IMR-90 (cell line): ENCODE measurements around the gene PPP1R16B. TPM values are rescaled to one million over a fixed set of nuclear protein-coding genes. Genes with fewer than 3 reads are reported as not detected.

Experiments used
- ATAC-seq: fragments of 200-7000 bp; cut with Tn5 transposase; 2 replicates; pipeline ENCODE4 v1.9.1; 2020; ENCODE audit warnings: low read depth, mild to moderate bottlenecking, moderate library complexity
- BruUV-seq: library from RNA; stranded (reverse); fragments of 400-500 nt; replicated peaks from 2 replicates; lab custom pipeline; 2021; lab: Mats Ljungman, UMichigan
- CTCF ChIA-PET: fragments of 300-600 bp; formaldehyde crosslinking; extraction: SDS; loops from one replicate; lab custom pipeline; 2021; ENCODE audit warnings: antibody characterized with exemption; lab: Yijun Ruan, JAX
- POLR2A ChIA-PET: fragments of 300-600 bp; sonication (Branson Sonifier 250); formaldehyde crosslinking; loops from one replicate; lab custom pipeline; 2022; ENCODE audit warnings: antibody characterized with exemption; ENCODE audit not compliant: unreplicated experiment; lab: Charles Lee
- DNase-seq: peaks from one replicate; pipeline ENCODE4 v3.0.0; 2013
- H2AFZ ChIP-seq: replicated peaks from 2 replicates; pipeline ENCODE3; 2013; ENCODE audit warnings: low read length, mild to moderate bottlenecking; ENCODE audit not compliant: poor library complexity
- H2AK5ac ChIP-seq: 2 replicates; pipeline ENCODE4 v1.6.1; 2013; ENCODE audit warnings: low read depth, low read length, inconsistent platforms
- H2AK9ac ChIP-seq: replicated peaks from 2 replicates; pipeline ENCODE3; 2013; ENCODE audit warnings: mild to moderate bottlenecking, low read depth, low read length, moderate library complexity; ENCODE audit not compliant: poor library complexity
- H2BK120ac ChIP-seq: 2 replicates; pipeline ENCODE4 v1.6.1; 2013; ENCODE audit warnings: low read depth, low read length, inconsistent platforms
- H2BK15ac ChIP-seq: 3 replicates; pipeline ENCODE4 v1.6.1; 2013; ENCODE audit warnings: low read depth, low read length, inconsistent platforms
- H2BK20ac ChIP-seq: 2 replicates; pipeline ENCODE4 v1.6.1; 2013; ENCODE audit warnings: low read depth, mild to moderate bottlenecking, inconsistent platforms, low read length, moderate library complexity
- H2BK5ac ChIP-seq: 2 replicates; pipeline ENCODE4 v1.6.1; 2013; ENCODE audit warnings: mild to moderate bottlenecking, low read depth, low read length, inconsistent platforms; ENCODE audit not compliant: poor library complexity, severe bottlenecking
- H3K14ac ChIP-seq: replicated peaks from 2 replicates; pipeline ENCODE4 v1.6.1; 2013; ENCODE audit warnings: low read depth, low read length, inconsistent platforms
- H3K18ac ChIP-seq: 2 replicates; pipeline ENCODE4 v1.6.1; 2013; ENCODE audit warnings: low read depth, low read length, control low read depth
- H3K23ac ChIP-seq: 2 replicates; pipeline ENCODE4 v1.6.1; 2013; ENCODE audit warnings: low read depth, low read length, inconsistent platforms
- H3K27ac ChIP-seq: 2 replicates; pipeline ENCODE4 v1.5.1; 2013; ENCODE audit warnings: mild to moderate bottlenecking, control low read depth, low read length; ENCODE audit not compliant: insufficient read depth
- H3K27me3 ChIP-seq: 2 replicates; pipeline ENCODE4 v1.6.1; 2013; ENCODE audit warnings: low read length; ENCODE audit not compliant: control insufficient read depth, insufficient read depth
- H3K36me3 ChIP-seq: 2 replicates; pipeline ENCODE4 v1.6.1; 2013; ENCODE audit warnings: low read length, mixed read lengths; ENCODE audit not compliant: control insufficient read depth, insufficient read depth
- H3K4ac ChIP-seq: 2 replicates; pipeline ENCODE4 v1.6.1; 2013; ENCODE audit warnings: low read depth, low read length, inconsistent platforms
- H3K4me1 ChIP-seq: 2 replicates; pipeline ENCODE4 v1.6.1; 2013; ENCODE audit warnings: low read length, mixed read lengths; ENCODE audit not compliant: control insufficient read depth, insufficient read depth
- H3K4me2 ChIP-seq: 2 replicates; pipeline ENCODE4 v1.6.1; 2013; ENCODE audit warnings: low read depth, mild to moderate bottlenecking, control low read depth, low read length, moderate library complexity
- H3K4me3 ChIP-seq: 2 replicates; pipeline ENCODE4 v1.5.1; 2013; ENCODE audit warnings: low read depth, mild to moderate bottlenecking, control low read depth, low read length, moderate library complexity; ENCODE audit not compliant: insufficient read depth
- H3K56ac ChIP-seq: 2 replicates; pipeline ENCODE4 v1.6.1; 2013; ENCODE audit warnings: low read length, inconsistent platforms; ENCODE audit not compliant: insufficient read depth; ENCODE audit errors: extremely low read depth
- H3K79me1 ChIP-seq, 2 experiments: 2 replicates each; pipeline ENCODE4 v1.6.1; 2013; ENCODE audit warnings: low read length in 2 of 2, inconsistent platforms in 1 of 2, low read depth in 1 of 2
- H3K9ac ChIP-seq: 2 replicates; pipeline ENCODE4 v1.6.1; 2013; ENCODE audit warnings: low read depth, low read length, control low read depth
- H3K9me1 ChIP-seq: 2 replicates; pipeline ENCODE4 v1.6.1; 2013; ENCODE audit warnings: low read length, inconsistent platforms; ENCODE audit not compliant: insufficient read depth
- H3K9me3 ChIP-seq: 2 replicates; pipeline ENCODE4 v1.6.1; 2013; ENCODE audit warnings: low read length; ENCODE audit not compliant: control insufficient read depth, insufficient read depth
- H4K20me1 ChIP-seq: 2 replicates; pipeline ENCODE4 v1.6.1; 2013; ENCODE audit warnings: low read length, inconsistent platforms; ENCODE audit not compliant: insufficient read depth
- H4K5ac ChIP-seq: 2 replicates; pipeline ENCODE4 v1.6.1; 2013; ENCODE audit warnings: mild to moderate bottlenecking, low read depth, low read length, control low read depth
- H4K8ac ChIP-seq, 2 experiments: 2 replicates each; pipeline ENCODE4 v1.6.1; 2013; ENCODE audit warnings: low read depth in 2 of 2, low read length in 2 of 2, control low read depth in 1 of 2, inconsistent platforms in 1 of 2
- H4K91ac ChIP-seq: 2 replicates; pipeline ENCODE4 v1.6.1; 2013; ENCODE audit warnings: low read depth, low read length, inconsistent platforms; ENCODE audit not compliant: insufficient read depth
- CEBPB ChIP-seq: IDR thresholded peaks from 2 replicates; pipeline ENCODE4 v1.6.1; 2012; ENCODE audit warnings: low read depth, low read length, improper control_type of control experiment
- CHD1 ChIP-seq: IDR thresholded peaks from 2 replicates; pipeline ENCODE4 v1.6.1; 2012; ENCODE audit warnings: low read depth, low read length, improper control_type of control experiment
- FOS ChIP-seq: fragments of 150-350 bp; IDR thresholded peaks from 2 replicates; pipeline ENCODE4 v1.6.1; 2016; ENCODE audit warnings: low read depth, low read length
- MAFK ChIP-seq: IDR thresholded peaks from 2 replicates; pipeline ENCODE4 v1.6.1; 2012; ENCODE audit warnings: low read depth, low read length, improper control_type of control experiment
- MXI1 ChIP-seq: IDR thresholded peaks from 2 replicates; pipeline ENCODE4 v1.6.1; 2012; ENCODE audit warnings: low read depth, mild to moderate bottlenecking, low read length, moderate library complexity, borderline replicate concordance
- NFE2L2 ChIP-seq: fragments of 150-350 bp; IDR thresholded peaks from 2 replicates; pipeline ENCODE4 v1.6.1; 2016; ENCODE audit warnings: low read depth, mild to moderate bottlenecking, low read length
- POLR2A ChIP-seq: IDR thresholded peaks from 2 replicates; pipeline ENCODE4 v1.6.1; 2012; ENCODE audit warnings: mild to moderate bottlenecking, low read depth, low read length
- RAD21 ChIP-seq: IDR thresholded peaks from 2 replicates; pipeline ENCODE4 v1.6.1; 2012; ENCODE audit warnings: low read length, improper control_type of control experiment
- RCOR1 ChIP-seq: IDR thresholded peaks from 2 replicates; pipeline ENCODE4 v1.6.1; 2012; ENCODE audit warnings: mild to moderate bottlenecking, low read length, improper control_type of control experiment; ENCODE audit not compliant: insufficient replicate concordance
- RFX5 ChIP-seq: IDR thresholded peaks from 2 replicates; pipeline ENCODE4 v1.8.0; 2012; ENCODE audit warnings: low read depth, mild to moderate bottlenecking, low read length, moderate library complexity
- WGBS, 2 experiments: methylation state at CpG; one replicate each; pipeline versions ENCODE4 v1.1.5 to v1.1.7; 2013; ENCODE audit warnings: missing lambda C conversion rate in 2 of 2; ENCODE audit not compliant: insufficient read length in 1 of 2; ENCODE audit errors: extremely low coverage in 2 of 2; 5-methylcytosine and 5-hydroxymethylcytosine counted together
- dilution Hi-C: fragments of 300-500 bp; cut with HindIII; formaldehyde crosslinking; loops from one replicate; pipeline ENCODE4 v1.14.3; 2018; ENCODE audit warnings: low sequenced_read_pairs; ENCODE audit not compliant: unreplicated experiment
- in situ Hi-C: fragments of 300-500 bp; cut with MboI; formaldehyde crosslinking; loops from 3 replicates; pipeline ENCODE4 v1.14.3; 2019; ENCODE audit warnings: low sequenced_read_pairs, inconsistent platforms, mixed read lengths
- intact Hi-C: fragments of 100-400 bp; cut with micrococcal nuclease; formaldehyde crosslinking; loops from 2 replicates; pipeline ENCODE4 v1.10.0; 2022
- polyA plus RNA-seq, 3 experiments: library from polyadenylated mRNA; depleted of rRNA; stranded (reverse); fragments of >200 nt; gene quantifications; 2 replicates each; pipeline ENCODE4 v1.2.3, GENCODE V29; 2012; ENCODE audit warnings: low replicate concordance in 1 of 3
- total RNA-seq: library from RNA; depleted of rRNA; stranded (reverse); fragments of >200 nt; gene quantifications from 2 replicates; pipeline ENCODE4 v1.2.3, GENCODE V29; 2012
- TF ChIP-seq, protein P1 (sequence below): fragments of 150-350 bp; IDR thresholded peaks from 2 replicates; pipeline ENCODE4 v1.6.1; 2016; ENCODE audit warnings: low read depth, mild to moderate bottlenecking, low read length, moderate library complexity, borderline replicate concordance
- TF ChIP-seq, protein P2 (sequence below): fragments of 150-350 bp; IDR thresholded peaks from 2 replicates; pipeline ENCODE4 v1.6.1; 2017; ENCODE audit warnings: mild to moderate bottlenecking, antibody characterized with exemption, low read length, low read depth
- TF ChIP-seq, protein P3 (sequence below): conservative IDR thresholded peaks from 2 replicates; pipeline ENCODE4 v1.5.1; 2012; ENCODE audit warnings: mild to moderate bottlenecking, low read depth, low read length, improper control_type of control experiment

PPP1R16B gene
- total and polyA plus RNA-seq, 2 of the 4 experiments (the other 2 are of a cell fraction): not detected

DNA sequence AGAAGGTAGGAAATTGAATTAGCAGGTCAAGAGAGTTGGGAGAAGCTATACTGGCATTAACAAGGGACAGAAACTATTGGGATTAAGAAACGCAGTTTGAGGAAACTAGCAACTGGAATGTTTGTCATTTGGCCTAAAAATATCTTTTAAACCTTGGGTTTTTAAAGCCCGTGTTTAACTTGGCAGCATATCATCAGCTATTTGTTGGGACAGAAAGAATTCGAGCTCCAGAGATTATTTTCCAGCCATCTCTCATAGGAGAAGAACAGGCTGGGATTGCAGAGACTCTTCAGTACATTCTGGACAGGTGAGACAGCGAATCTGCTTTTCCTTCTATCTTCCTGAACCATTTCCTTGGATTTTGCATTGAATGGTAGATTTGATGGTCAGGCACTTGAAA is 39.4 kb upstream of the PPP1R16B start:
- Histone ChIP-seq H4K8ac (no peak overlapping the region), H3K9ac (no peak overlapping the region), H3K56ac (no peak overlapping the region), H3K79me1 (peaks cover 0 to 4% of the 10 kb centered on the region in 2 experiments; a peak in 1 of 4 replicates), H4K91ac (no peak overlapping the region), H2AFZ (no peak overlapping the region), H3K36me3 (peaks cover 20% of the 10 kb centered on the region), H4K20me1 (no peaks in the 10 kb centered on the region), H3K27ac (no peak overlapping the region), H2BK20ac (no peak overlapping the region), H3K4me3 (no peak overlapping the region), H2BK5ac (no peak overlapping the region), H3K27me3 (no peaks in the 10 kb centered on the region), H2BK120ac (no peak overlapping the region), H3K4me1 (peaks cover 6% of the 10 kb centered on the region), H2BK15ac (no peak overlapping the region), H3K14ac (no peak overlapping the region), H3K18ac (no peak overlapping the region), H3K4me2 (no peak overlapping the region), H2AK5ac (no peak overlapping the region), H3K9me1 (peaks cover 10% of the 10 kb centered on the region; the same call in 1 of the 2 replicates), H3K23ac (peak overlapping the region; percentile 10; the same call in 1 of the 2 replicates), H2AK9ac (no peak overlapping the region), H4K5ac (no peak overlapping the region), H3K4ac (no peak overlapping the region), H3K9me3 (no peaks in the 10 kb centered on the region)
- WGBS, 2 experiments: 80% methylated on average over 1 of the region's 4 CpGs; no CpG with 5 or more reads in 1 of the 2 experiments
- in situ Hi-C loops: loop anchor here (25.0 kb wide), 1 partner anchor 271 kb away; no protein-coding TSS in a partner anchor
- dilution Hi-C loops: no loop called here
- DNase-seq (no peak), ATAC-seq (no peak)
- intact Hi-C loops: no loop called here
- no TSS peak for BruUV-seq
- ChIA-PET CTCF (no interaction called here), POLR2A (no interaction called here)
- no peak for TF ChIP-seq POLR2A
- no peak for TF ChIP-seq MXI1
- no peak for TF ChIP-seq CHD1
- TF ChIP-seq, protein P1, sequence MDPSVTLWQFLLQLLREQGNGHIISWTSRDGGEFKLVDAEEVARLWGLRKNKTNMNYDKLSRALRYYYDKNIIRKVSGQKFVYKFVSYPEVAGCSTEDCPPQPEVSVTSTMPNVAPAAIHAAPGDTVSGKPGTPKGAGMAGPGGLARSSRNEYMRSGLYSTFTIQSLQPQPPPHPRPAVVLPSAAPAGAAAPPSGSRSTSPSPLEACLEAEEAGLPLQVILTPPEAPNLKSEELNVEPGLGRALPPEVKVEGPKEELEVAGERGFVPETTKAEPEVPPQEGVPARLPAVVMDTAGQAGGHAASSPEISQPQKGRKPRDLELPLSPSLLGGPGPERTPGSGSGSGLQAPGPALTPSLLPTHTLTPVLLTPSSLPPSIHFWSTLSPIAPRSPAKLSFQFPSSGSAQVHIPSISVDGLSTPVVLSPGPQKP: no peak
- no peak for TF ChIP-seq CEBPB
- TF ChIP-seq NFE2L2: no peak
- TF ChIP-seq RCOR1: no peak
- TF ChIP-seq RAD21: no peak
- TF ChIP-seq, protein P2, sequence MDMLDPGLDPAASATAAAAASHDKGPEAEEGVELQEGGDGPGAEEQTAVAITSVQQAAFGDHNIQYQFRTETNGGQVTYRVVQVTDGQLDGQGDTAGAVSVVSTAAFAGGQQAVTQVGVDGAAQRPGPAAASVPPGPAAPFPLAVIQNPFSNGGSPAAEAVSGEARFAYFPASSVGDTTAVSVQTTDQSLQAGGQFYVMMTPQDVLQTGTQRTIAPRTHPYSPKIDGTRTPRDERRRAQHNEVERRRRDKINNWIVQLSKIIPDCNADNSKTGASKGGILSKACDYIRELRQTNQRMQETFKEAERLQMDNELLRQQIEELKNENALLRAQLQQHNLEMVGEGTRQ: no peak
- TF ChIP-seq FOS: no peak
- TF ChIP-seq RFX5: no peak
- TF ChIP-seq MAFK: no peak
- TF ChIP-seq, protein P3, sequence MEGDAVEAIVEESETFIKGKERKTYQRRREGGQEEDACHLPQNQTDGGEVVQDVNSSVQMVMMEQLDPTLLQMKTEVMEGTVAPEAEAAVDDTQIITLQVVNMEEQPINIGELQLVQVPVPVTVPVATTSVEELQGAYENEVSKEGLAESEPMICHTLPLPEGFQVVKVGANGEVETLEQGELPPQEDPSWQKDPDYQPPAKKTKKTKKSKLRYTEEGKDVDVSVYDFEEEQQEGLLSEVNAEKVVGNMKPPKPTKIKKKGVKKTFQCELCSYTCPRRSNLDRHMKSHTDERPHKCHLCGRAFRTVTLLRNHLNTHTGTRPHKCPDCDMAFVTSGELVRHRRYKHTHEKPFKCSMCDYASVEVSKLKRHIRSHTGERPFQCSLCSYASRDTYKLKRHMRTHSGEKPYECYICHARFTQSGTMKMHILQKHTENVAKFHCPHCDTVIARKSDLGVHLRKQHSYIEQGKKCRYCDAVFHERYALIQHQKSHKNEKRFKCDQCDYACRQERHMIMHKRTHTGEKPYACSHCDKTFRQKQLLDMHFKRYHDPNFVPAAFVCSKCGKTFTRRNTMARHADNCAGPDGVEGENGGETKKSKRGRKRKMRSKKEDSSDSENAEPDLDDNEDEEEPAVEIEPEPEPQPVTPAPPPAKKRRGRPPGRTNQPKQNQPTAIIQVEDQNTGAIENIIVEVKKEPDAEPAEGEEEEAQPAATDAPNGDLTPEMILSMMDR: no peak
